GM10248 (cell line): ENCODE measurements around the gene DNAJB11.

Source experiments
- CTCF ChIA-PET: fragments of 300-600 bp; sonication (Branson Sonifier 250); formaldehyde crosslinking; extraction: SDS; loops from one replicate; lab custom pipeline; 2021; ENCODE audit warnings: antibody characterized with exemption; lab: Yijun Ruan, JAX
- POLR2A ChIA-PET: fragments of 350-650 bp; sonication (Branson Sonifier 250); formaldehyde crosslinking; extraction: SDS; loops from one replicate; lab custom pipeline; 2020; ENCODE audit warnings: antibody characterized with exemption; lab: Yijun Ruan, JAX
- DNase-seq: peaks from one replicate; pipeline ENCODE4 v3.0.0; 2012; ENCODE audit errors: extremely low spot score
- TF ChIP-seq, protein P1 (sequence below): IDR thresholded peaks from 2 replicates; pipeline ENCODE4 v1.5.1; 2012; ENCODE audit warnings: mild to moderate bottlenecking, low read depth; ENCODE audit errors: extremely low read depth, missing control alignments, control extremely low read depth

DNAJB11 gene

DNA sequence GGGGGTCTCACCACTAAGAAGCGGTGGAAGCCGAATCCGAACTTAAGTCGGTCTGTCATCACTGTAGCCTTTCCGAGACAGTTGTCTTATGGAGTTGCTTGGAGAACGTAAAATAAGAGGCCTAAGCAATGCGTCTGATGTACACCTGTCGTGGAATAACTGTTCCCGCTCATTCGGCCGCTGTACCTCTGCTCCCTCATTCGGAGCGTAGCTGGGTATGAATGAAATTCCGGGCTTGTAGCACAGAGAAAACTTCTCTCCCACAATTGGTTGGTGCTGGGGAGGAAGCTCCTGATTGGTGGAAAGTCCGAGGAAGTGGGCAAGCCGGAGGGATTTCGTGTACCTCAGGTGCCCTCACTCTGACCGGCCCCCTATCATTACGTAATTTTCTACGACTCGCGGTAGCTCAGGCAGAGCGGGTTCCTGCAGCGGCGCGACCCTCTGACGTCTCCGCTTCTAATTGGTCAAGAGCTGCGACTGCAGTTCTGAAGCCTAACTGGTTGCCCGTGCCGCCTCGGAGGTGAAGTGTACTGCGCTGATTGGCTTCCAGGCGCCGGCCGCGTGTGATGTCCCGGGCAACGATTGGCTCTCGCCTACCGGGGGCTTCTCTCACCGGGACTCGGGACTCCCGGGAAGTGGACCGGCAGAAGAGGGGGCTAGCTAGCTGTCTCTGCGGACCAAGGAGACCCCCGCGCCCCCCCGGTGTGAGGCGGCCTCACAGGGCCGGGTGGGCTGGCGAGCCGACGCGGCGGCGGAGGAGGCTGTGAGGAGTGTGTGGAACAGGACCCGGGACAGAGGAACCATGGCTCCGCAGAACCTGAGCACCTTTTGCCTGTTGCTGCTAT, at the start of gene DNAJB11:
Gene DNAJB11 (plus strand): TSS at position 625 of the 845 bp plus-strand sequence. CDS start 178 bp downstream, at position 803.
- CTCF ChIA-PET, result interaction anchor here (0.9 to 7.9 kb wide), 11 partner anchors 10 to 627 kb away, joined by 3 to 38 read pairs (median 3); no protein-coding TSS in a partner anchor
- TF ChIP-seq, protein P1, sequence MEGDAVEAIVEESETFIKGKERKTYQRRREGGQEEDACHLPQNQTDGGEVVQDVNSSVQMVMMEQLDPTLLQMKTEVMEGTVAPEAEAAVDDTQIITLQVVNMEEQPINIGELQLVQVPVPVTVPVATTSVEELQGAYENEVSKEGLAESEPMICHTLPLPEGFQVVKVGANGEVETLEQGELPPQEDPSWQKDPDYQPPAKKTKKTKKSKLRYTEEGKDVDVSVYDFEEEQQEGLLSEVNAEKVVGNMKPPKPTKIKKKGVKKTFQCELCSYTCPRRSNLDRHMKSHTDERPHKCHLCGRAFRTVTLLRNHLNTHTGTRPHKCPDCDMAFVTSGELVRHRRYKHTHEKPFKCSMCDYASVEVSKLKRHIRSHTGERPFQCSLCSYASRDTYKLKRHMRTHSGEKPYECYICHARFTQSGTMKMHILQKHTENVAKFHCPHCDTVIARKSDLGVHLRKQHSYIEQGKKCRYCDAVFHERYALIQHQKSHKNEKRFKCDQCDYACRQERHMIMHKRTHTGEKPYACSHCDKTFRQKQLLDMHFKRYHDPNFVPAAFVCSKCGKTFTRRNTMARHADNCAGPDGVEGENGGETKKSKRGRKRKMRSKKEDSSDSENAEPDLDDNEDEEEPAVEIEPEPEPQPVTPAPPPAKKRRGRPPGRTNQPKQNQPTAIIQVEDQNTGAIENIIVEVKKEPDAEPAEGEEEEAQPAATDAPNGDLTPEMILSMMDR, result no peak
- POLR2A ChIA-PET, result interaction anchor here (0.7 to 1.3 kb wide), 13 partner anchors 13 to 643 kb away, joined by 3 to 7 read pairs (median 4); partner anchors contain the start of genes ETV5 and TRA2B
- peak; percentile 98 for DNase-seq

DNA sequence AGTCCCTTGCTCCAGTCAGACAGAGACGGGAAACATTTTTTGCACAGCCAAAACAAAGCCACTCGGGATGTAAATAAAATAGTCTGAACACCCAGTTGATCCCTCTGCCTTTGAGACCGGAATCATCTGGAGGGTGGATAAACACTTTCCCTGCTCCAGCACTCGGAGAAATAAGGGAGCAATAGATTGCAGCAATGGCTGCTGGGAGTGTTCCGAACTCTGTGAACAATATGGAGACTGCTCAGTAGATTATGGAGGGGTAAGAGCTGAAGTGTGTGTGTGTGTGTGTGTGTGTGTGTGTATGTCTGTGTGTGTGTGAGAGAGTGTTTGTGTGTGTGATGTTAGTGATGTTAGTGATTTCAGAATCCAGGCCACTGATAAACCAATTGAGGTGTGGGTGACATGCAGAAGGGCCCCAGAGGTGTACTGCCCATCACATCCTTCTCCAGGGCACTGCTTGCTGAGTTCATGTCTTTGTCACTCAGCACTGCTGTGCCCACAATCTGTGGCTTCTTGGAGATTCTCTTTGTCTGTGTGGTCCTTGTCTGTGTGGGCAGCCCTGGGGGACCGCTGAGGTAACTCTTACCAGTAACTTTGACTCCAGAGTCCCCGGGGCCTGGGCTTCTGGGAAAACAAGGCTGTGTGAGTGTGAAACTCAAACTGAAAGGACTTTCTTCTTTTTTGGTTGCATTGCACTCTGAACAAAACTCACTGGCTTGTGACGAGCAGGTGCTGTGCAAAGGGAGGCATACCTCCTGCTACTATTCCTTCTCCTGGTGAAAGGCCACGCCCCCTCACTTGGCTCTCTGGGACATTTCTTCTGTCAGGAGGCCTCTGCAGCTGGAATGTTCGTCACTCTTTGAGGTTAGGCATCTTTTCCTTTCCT, 49.3 kb upstream of the DNAJB11 start:
- ChIA-PET CTCF (interaction anchor here (1.2 to 7.8 kb wide), 6 partner anchors 8 to 262 kb away, joined by 3 to 68 read pairs (median 31); no protein-coding TSS in a partner anchor), POLR2A (interaction anchor here (0.6 to 2.9 kb wide), 2 partner anchors 13 to 14 kb away, joined by 3 to 10 read pairs; no protein-coding TSS in a partner anchor)

DNA sequence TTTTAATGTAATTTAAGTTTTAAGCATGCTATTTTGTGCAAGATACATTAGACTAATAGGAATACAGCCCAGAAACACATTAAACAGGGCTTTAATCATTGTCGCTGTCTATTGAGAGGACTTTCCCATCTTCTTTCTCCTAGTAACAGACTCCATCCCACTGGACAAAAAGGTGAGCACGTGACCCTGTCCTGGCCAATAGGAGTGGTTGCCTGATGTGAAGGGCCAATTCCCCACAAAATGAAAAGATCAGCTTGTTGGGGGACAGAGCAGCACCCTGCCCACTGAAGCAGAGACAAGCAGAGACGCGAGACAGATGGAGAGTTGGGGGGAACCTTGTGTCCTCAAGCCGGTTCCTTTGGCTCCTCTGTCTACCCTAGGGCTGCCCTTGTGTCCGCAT, 47.5 kb upstream of the DNAJB11 start:
- ChIA-PET POLR2A (no interaction called here), CTCF (interaction anchor here (0.8 to 7.8 kb wide), 7 partner anchors 10 to 280 kb away, joined by 3 to 68 read pairs (median 3); no protein-coding TSS in a partner anchor)
- no peak for DNase-seq
- TF ChIP-seq, protein P1, result no peak

More for the DNA sequence above, 49.3 kb upstream of the DNAJB11 start:
- peak; percentile 59 for DNase-seq
- TF ChIP-seq, protein P1, result no peak

DNA sequence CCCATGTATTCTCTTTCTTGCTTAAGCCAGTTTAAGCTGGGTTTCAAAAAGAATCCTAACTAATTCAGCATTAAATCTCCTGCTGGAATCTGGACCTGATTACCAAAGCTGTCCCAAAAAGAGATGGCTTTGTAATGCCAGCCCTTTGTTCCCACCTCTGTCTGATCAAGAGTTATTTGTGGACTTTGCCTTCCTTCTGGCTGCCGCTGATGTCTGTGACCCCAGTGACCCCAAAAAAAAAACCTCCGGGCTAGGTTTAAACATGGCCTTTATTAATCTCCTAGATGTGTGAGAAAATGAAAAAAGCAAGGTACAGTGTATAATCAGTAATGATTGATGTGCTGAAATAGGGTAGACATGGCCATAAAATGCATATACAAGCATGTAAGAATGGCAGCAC, 47.1 kb upstream of the DNAJB11 start:
- CTCF ChIA-PET, result interaction anchor here (0.8 to 7.8 kb wide), 5 partner anchors 11 to 265 kb away, joined by 3 to 68 read pairs (median 3); no protein-coding TSS in a partner anchor
- TF ChIP-seq, protein P1, result no peak
- no peak for DNase-seq
- POLR2A ChIA-PET, result no interaction called here

DNA sequence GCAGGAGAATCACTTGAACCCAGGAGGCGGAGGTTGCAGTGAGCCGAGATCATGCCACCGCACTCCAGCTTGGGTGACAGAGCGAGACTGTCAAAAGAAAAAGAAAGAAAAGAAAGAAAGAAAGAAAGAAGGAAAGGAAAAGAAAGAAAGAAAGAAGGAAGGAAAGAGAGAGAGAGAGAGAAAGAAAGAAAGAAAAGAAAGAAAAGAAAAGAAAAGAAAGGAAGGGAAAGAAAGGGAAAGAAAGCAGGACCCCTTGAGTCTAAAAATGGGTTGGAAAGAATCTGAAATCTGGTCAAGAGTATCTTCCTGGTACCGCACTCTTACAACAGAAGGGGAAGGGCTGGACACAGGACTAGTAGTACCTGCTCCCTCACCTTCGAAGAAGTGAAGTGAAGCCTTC, 45.9 kb upstream of the DNAJB11 start:
- ChIA-PET POLR2A (interaction anchor here (1.2 kb wide), 1 partner anchor 9 kb away, joined by 5 read pairs; no protein-coding TSS in a partner anchor), CTCF (interaction anchor here (5.7 to 6.9 kb wide), 2 partner anchors 13 to 14 kb away, joined by 62 to 110 read pairs; no protein-coding TSS in a partner anchor)
- no peak for DNase-seq
- TF ChIP-seq, protein P1, result no peak
